ENCODE measurements around the gene KCTD16. TPM values are rescaled to one million over a fixed set of nuclear protein-coding genes. Genes with fewer than 3 reads are reported as not detected.

KCTD16 gene
- polyA plus RNA-seq, 1 of the 3 experiments (the other 2 are of a cell fraction): 0.03 TPM

- H3K4me3 ChIP-seq (ENCODE audit: low read depth in 2 of 2, low read length in 1 of 2): peak overlapping the region; percentile 94 to 97
- H4K20me1 ChIP-seq (ENCODE audit: insufficient read depth): no peaks in the 10 kb centered on the region
- TF ChIP-seq JUND (IDR thresholded peaks at IDR 0.05) (no peak), EP300 (IDR thresholded peaks at IDR 0.05; ENCODE audit: borderline replicate concordance in 1 of 2, low read depth in 1 of 2, low read length in 1 of 2) (no peak)
- no peaks in the 10 kb centered on the region for H3K27me3 ChIP-seq (ENCODE audit: insufficient read depth)
- H2AFZ ChIP-seq (ENCODE audit: low read depth): peak overlapping the region; percentile 71; the same call in 1 of the 2 replicates
- ChIA-PET POLR2A (interaction anchor here (0.6 kb wide), 1 partner anchor 12 kb away, joined by 3 read pairs; no protein-coding TSS in a partner anchor), CTCF (interaction anchor here (1.2 kb wide), 1 partner anchor 27 kb away, joined by 3 read pairs; no protein-coding TSS in a partner anchor)
- H3K9me3 ChIP-seq: no peaks in the 10 kb centered on the region
- H3F3A ChIP-seq (replicated peaks; ENCODE audit: insufficient read depth): peaks cover 8% of the 10 kb centered on the region
- H3K9ac ChIP-seq: peak overlapping the region; percentile 93
- DNase-seq: no peak
- H3K36me3 ChIP-seq (replicated peaks in 1 of 2; ENCODE audit: control insufficient read depth in 1 of 2, insufficient read depth in 2 of 2, low read length in 1 of 2): peaks cover 34 to 43% of the 10 kb centered on the region in 2 experiments
- H3K9me2 ChIP-seq: no peaks in the 10 kb centered on the region
- peaks cover 3 to 11% of the 10 kb centered on the region in 2 experiments; a peak in 2 of 4 replicates for H3K4me1 ChIP-seq (ENCODE audit: control insufficient read depth in 1 of 2, insufficient read depth in 2 of 2, low read depth in 1 of 2, low read length in 1 of 2)
- peaks cover 50% of the 10 kb centered on the region for H3K79me2 ChIP-seq (ENCODE audit: insufficient read depth)
- peak overlapping the region; percentile 81 for H3K4me2 ChIP-seq
- 4% methylated on average over 12 of the region's 12 CpGs for WGBS (ENCODE audit: low lambda C conversion rate)
- H3K27ac ChIP-seq (ENCODE audit: low read depth in 2 of 2, low read length in 1 of 2): peak overlapping the region; percentile 79 to 84
Observed at GRCh38 chr5:144169904-144170275, 783 bp upstream of the KCTD16 start.

GRCh38 chr5:144173766-144174165 is 3.1 kb downstream of the KCTD16 start:
- H3K79me2 ChIP-seq (ENCODE audit: insufficient read depth): peaks cover 16% of the 10 kb centered on the region
- CTCF ChIA-PET: no interaction called here
- H4K20me1 ChIP-seq (ENCODE audit: insufficient read depth): no peaks in the 10 kb centered on the region
- H3K9me2 ChIP-seq: no peaks in the 10 kb centered on the region
- H3K9ac ChIP-seq: no peak overlapping the region
- DNase-seq: no peak
- H3K27me3 ChIP-seq (ENCODE audit: insufficient read depth): no peaks in the 10 kb centered on the region
- peaks cover 7 to 8% of the 10 kb centered on the region in 2 experiments; a peak in 3 of 4 replicates for H3K4me1 ChIP-seq (ENCODE audit: control insufficient read depth in 1 of 2, insufficient read depth in 2 of 2, low read depth in 1 of 2, low read length in 1 of 2)
- H3K4me2 ChIP-seq: no peak overlapping the region
- H3K36me3 ChIP-seq (replicated peaks in 1 of 2; ENCODE audit: control insufficient read depth in 1 of 2, insufficient read depth in 2 of 2, low read length in 1 of 2): peaks cover 1 to 4% of the 10 kb centered on the region in 2 experiments
- peaks cover 4% of the 10 kb centered on the region for H3F3A ChIP-seq (replicated peaks; ENCODE audit: insufficient read depth)
- no peak overlapping the region for H3K27ac ChIP-seq (ENCODE audit: low read depth in 2 of 2, low read length in 1 of 2)
- H3K9me3 ChIP-seq: no peaks in the 10 kb centered on the region
- TF ChIP-seq ZBTB33 (IDR thresholded peaks at IDR 0.05; ENCODE audit: borderline replicate concordance, low read depth) (no peak), GATA2 (CRISPR knock-in tag; IDR thresholded peaks at IDR 0.05) (no peak), REST (IDR thresholded peaks at IDR 0.05; ENCODE audit: low read depth, low read length) (no peak), MEF2A (IDR thresholded peaks at IDR 0.05; ENCODE audit: borderline replicate concordance, low read depth) (no peak), SIN3A (IDR thresholded peaks at IDR 0.05; ENCODE audit: borderline replicate concordance, low read depth, low read length) (no peak), RFX5 (IDR thresholded peaks at IDR 0.05; ENCODE audit: low read length) (no peak), PBX3 (IDR thresholded peaks at IDR 0.05) (no peak), GABPA (IDR thresholded peaks at IDR 0.05; ENCODE audit: low read depth) (no peak), TCF12 (IDR thresholded peaks at IDR 0.05) (no peak), RXRA (IDR thresholded peaks at IDR 0.05; ENCODE audit: borderline replicate concordance, low read depth) (no peak), POLR2AphosphoS5 (IDR thresholded peaks at IDR 0.05; ENCODE audit: low read depth, low read length) (no peak)
- WGBS (ENCODE audit: low lambda C conversion rate): 73% methylated on average over 3 of the region's 3 CpGs
- POLR2A ChIA-PET: no interaction called here
- no peak overlapping the region for H3K4me3 ChIP-seq (ENCODE audit: low read depth in 2 of 2, low read length in 1 of 2)
- no peak overlapping the region for H2AFZ ChIP-seq (ENCODE audit: low read depth)

All from SK-N-SH (cell line).